Ovary (tissue), 3 donors: ENCODE results near the gene SPATA2.
A peak's percentile ranks its signal among the peaks of the same experiment; 100 is the strongest.

Source experiments
- POLR2A ChIP-seq: fragments of 450-650 bp; IDR thresholded peaks from one replicate; pipeline ENCODE4 v1.6.1; 2017; ENCODE audit warnings: antibody characterized with exemption, mild to moderate bottlenecking, moderate library complexity
- TF ChIP-seq, protein P1 (sequence below), 3 donors: fragments of 450-650 bp in 2 of 3; fragments of 200-600 bp in 1 of 3; IDR thresholded peaks; one replicate each; pipeline versions ENCODE4 v1.5.1 to v1.8.0; 2016 to 2022; ENCODE audit warnings: antibody characterized with exemption in 3 of 3, mild to moderate bottlenecking in 1 of 3
- donor health status: DM: no; HTN: no; CAD: no.

DNA sequence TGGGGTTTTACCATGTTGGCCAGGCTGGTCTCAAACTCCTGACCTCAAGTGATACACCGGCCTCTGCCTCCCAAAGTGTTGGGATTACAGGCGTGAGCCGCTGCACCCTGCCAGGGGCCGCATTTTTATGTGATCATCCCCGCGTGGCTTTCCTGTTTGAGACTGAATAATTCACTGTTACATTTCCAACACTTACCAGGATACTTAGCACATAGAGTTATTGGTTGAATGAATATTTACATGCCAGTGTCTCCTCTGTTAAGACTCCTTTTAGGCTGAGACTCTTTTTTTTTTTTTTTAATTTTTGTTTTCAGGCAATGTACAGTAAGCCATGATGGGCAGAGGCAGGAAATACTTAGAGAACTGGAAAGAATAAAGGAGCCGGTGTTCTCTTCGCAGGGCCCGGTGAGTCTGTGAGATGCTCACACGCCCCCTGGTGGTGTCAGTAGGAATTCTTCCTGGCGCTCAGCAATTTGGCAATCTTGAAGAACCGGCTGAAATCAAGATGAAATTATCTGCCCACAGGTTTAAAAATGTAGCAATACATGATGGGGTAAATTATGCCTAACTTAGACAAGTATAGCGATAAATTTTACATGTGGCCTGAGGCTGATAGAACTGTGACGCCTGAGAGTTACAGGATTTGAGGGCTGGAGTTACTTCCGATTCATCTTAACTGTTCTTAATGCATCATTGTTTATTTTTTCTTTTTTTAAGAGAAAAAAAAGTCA, 13.2 kb upstream of the SPATA2 start:
- TF ChIP-seq, protein P1, sequence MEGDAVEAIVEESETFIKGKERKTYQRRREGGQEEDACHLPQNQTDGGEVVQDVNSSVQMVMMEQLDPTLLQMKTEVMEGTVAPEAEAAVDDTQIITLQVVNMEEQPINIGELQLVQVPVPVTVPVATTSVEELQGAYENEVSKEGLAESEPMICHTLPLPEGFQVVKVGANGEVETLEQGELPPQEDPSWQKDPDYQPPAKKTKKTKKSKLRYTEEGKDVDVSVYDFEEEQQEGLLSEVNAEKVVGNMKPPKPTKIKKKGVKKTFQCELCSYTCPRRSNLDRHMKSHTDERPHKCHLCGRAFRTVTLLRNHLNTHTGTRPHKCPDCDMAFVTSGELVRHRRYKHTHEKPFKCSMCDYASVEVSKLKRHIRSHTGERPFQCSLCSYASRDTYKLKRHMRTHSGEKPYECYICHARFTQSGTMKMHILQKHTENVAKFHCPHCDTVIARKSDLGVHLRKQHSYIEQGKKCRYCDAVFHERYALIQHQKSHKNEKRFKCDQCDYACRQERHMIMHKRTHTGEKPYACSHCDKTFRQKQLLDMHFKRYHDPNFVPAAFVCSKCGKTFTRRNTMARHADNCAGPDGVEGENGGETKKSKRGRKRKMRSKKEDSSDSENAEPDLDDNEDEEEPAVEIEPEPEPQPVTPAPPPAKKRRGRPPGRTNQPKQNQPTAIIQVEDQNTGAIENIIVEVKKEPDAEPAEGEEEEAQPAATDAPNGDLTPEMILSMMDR (IDR thresholded peaks at IDR 0.05), result peak; percentile 76 to 96 (median 78)
- no peak for TF ChIP-seq POLR2A
